ENCODE data around the gene PAQR5. TPM values are rescaled to one million over a fixed set of nuclear protein-coding genes. Genes with fewer than 3 reads are reported as not detected.

The PAQR5 gene
- total RNA-seq, 1 experiment from 2014 or later, result not detected

DNA sequence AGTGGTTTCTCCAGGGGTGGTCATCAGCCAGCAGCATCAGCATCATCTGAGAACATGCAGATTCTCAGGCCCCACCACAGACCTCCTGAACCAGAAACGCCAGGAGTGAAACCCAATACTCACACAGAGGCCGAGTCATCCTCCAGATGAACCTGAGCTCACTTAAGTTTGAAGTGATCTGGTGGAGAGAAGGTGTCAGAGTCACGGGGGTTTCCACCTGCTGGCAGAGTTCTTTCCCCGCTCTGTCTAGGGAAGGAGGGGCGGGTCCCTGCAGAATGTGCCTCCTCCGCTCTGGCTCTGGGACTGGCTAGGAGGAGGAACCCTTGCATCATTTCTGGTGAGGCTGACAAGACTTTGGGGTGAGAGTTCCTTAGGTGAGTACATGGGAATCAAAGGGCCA is 102.1 kb downstream of the PAQR5 start:
- Histone ChIP-seq H4K20me1 (ENCODE audit: insufficient read depth, low read depth, low read length) (no peaks in the 10 kb centered on the region), H3K4me3 (ENCODE audit: low read length) (no peak overlapping the region), H3K79me2 (ENCODE audit: low read length) (no peaks in the 10 kb centered on the region), H3K9ac (ENCODE audit: low read length) (no peak overlapping the region), H3K9me3 (ENCODE audit: low read length) (no peaks in the 10 kb centered on the region), H2AFZ (ENCODE audit: low read length) (no peak overlapping the region), H3K4me1 (ENCODE audit: low read length) (no peaks in the 10 kb centered on the region), H3K36me3 (ENCODE audit: insufficient read depth, low read length) (no peaks in the 10 kb centered on the region), H3K4me2 (ENCODE audit: low read depth, low read length, poor library complexity, severe bottlenecking) (no peak overlapping the region), H3K27me3 (ENCODE audit: low read length) (no peaks in the 10 kb centered on the region), H3K27ac (ENCODE audit: low read length) (no peak overlapping the region), H3K9me2 (replicated peaks; ENCODE audit: insufficient read depth, low read length) (no peaks in the 10 kb centered on the region)
- no peak for DNase-seq

DNA sequence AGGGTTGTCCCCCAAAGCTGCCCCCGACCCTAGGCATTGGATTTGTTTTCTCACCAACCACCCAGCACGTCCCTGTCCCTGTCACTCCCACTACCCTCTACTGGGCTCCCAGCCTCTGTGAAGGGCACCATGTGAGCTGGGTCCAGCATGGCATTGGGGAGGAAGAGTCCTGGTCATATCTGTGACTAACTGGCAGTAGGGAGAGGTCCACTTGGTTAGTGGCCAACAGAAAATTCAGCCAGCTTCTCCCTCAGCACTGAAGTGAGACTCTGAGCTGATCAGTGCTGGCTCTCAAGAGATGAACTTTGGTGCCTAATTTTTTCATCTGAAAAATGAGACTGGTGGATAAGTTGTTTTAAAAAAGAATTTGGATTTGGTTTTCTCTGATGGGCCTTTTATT is 104.1 kb downstream of the PAQR5 start:
- H3K79me2 ChIP-seq (ENCODE audit: low read length), result no peaks in the 10 kb centered on the region
- H3K4me2 ChIP-seq (ENCODE audit: low read depth, low read length, poor library complexity, severe bottlenecking), result no peak overlapping the region
- no peak overlapping the region for H2AFZ ChIP-seq (ENCODE audit: low read length)
- no peak overlapping the region for H3K27ac ChIP-seq (ENCODE audit: low read length)
- no peak overlapping the region for H3K4me3 ChIP-seq (ENCODE audit: low read length)
- no peaks in the 10 kb centered on the region for H3K4me1 ChIP-seq (ENCODE audit: low read length)
- no peaks in the 10 kb centered on the region for H4K20me1 ChIP-seq (ENCODE audit: insufficient read depth, low read depth, low read length)
- H3K36me3 ChIP-seq (ENCODE audit: insufficient read depth, low read length), result no peaks in the 10 kb centered on the region
- H3K9me2 ChIP-seq (replicated peaks; ENCODE audit: insufficient read depth, low read length), result no peaks in the 10 kb centered on the region
- H3K9ac ChIP-seq (ENCODE audit: low read length), result no peak overlapping the region
- H3K27me3 ChIP-seq (ENCODE audit: low read length), result no peaks in the 10 kb centered on the region
- no peaks in the 10 kb centered on the region for H3K9me3 ChIP-seq (ENCODE audit: low read length)
- no peak for DNase-seq

DNA sequence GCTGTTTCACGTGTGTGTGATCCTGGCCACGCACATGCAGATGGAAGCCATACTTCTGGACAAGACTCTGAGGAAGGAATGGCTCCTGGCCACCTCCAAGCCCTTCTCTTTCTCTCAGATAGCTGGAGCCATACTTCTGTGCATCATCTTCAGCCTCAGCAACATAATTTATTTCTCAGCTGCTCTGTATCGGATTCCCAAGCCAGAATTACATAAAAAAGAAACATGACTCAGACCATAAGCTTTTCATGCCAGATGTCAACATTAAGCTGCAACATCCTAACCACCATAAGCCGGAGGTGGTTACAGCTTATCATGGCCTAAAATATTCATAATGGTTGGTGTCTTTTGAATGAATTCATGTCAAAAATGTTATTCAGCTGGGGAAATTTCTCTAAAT is 104.9 kb downstream of the PAQR5 start:
- Histone ChIP-seq H4K20me1 (ENCODE audit: insufficient read depth, low read depth, low read length) (no peaks in the 10 kb centered on the region), H3K4me1 (ENCODE audit: low read length) (no peaks in the 10 kb centered on the region), H3K27me3 (ENCODE audit: low read length) (no peaks in the 10 kb centered on the region), H3K36me3 (ENCODE audit: insufficient read depth, low read length) (no peaks in the 10 kb centered on the region), H3K4me2 (ENCODE audit: low read depth, low read length, poor library complexity, severe bottlenecking) (no peak overlapping the region), H3K9ac (ENCODE audit: low read length) (no peak overlapping the region), H3K27ac (ENCODE audit: low read length) (no peak overlapping the region), H2AFZ (ENCODE audit: low read length) (no peak overlapping the region), H3K4me3 (ENCODE audit: low read length) (no peak overlapping the region), H3K9me2 (replicated peaks; ENCODE audit: insufficient read depth, low read length) (no peaks in the 10 kb centered on the region), H3K79me2 (ENCODE audit: low read length) (no peaks in the 10 kb centered on the region), H3K9me3 (ENCODE audit: low read length) (no peaks in the 10 kb centered on the region)
- DNase-seq, result no peak

DNA sequence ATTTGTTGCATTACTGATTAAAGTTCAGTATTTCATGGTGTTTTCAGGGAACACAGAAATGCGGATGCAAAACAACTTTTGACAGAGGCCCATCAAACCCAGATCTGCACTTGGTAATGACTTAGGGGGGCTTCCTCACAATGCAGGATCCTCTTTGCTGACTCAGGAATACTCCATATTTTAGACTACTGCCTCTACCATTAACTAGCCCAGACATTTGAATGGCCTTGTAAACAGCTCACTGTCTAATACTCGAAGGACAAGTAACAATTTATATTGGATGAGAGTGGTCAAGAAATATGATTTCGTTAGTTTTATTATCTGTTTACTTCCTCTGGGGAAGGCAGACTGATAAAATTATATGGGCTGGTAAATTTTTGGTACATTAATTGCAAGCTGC is 106.4 kb downstream of the PAQR5 start:
- Histone ChIP-seq H4K20me1 (ENCODE audit: insufficient read depth, low read depth, low read length) (no peaks in the 10 kb centered on the region), H3K4me1 (ENCODE audit: low read length) (peaks cover 4% of the 10 kb centered on the region), H3K9me3 (ENCODE audit: low read length) (no peaks in the 10 kb centered on the region), H3K9ac (ENCODE audit: low read length) (no peak overlapping the region), H3K79me2 (ENCODE audit: low read length) (no peaks in the 10 kb centered on the region), H3K4me3 (ENCODE audit: low read length) (no peak overlapping the region), H3K36me3 (ENCODE audit: insufficient read depth, low read length) (no peaks in the 10 kb centered on the region), H3K27me3 (ENCODE audit: low read length) (no peaks in the 10 kb centered on the region), H2AFZ (ENCODE audit: low read length) (no peak overlapping the region), H3K4me2 (ENCODE audit: low read depth, low read length, poor library complexity, severe bottlenecking) (no peak overlapping the region), H3K27ac (ENCODE audit: low read length) (no peak overlapping the region), H3K9me2 (replicated peaks; ENCODE audit: insufficient read depth, low read length) (no peaks in the 10 kb centered on the region)
- no peak for DNase-seq

DNA sequence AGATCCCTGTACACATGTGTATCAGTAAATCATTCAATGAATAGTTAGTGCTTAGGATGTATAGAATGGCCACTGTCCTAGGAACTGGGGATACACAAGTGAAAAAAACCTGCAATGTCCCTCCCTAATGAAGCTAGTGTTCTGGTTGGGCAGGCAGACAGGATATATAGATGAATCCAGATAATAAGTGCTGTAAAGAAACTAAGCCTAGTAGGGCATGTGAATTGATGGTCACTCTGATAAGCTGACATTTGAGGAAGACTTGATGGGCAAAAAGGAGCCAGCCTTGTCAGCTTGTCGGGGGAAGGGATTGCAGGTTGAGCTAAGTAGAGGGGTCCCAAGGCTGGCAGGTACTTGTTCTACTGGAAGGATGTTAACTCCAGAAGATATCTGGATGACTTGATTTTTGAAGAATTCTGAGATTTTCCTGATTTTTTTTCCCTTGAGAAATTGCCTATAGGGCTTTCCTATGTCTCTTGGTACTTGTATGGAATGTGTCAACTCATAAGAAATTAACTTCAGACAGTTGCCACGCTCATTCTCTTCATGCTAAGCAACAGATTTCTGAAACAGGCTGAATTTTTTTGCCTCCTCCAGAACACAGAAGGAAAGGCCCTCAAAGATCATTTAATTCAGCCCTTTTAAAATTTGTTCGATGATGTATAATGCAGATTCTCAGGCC is 109.1 kb downstream of the PAQR5 start:
- no peak overlapping the region for H2AFZ ChIP-seq (ENCODE audit: low read length)
- no peak overlapping the region for H3K4me3 ChIP-seq (ENCODE audit: low read length)
- H3K4me2 ChIP-seq (ENCODE audit: low read depth, low read length, poor library complexity, severe bottlenecking), result no peak overlapping the region
- no peak overlapping the region for H3K9ac ChIP-seq (ENCODE audit: low read length)
- H3K79me2 ChIP-seq (ENCODE audit: low read length), result no peaks in the 10 kb centered on the region
- H4K20me1 ChIP-seq (ENCODE audit: insufficient read depth, low read depth, low read length), result no peaks in the 10 kb centered on the region
- H3K4me1 ChIP-seq (ENCODE audit: low read length), result peaks cover 9% of the 10 kb centered on the region
- H3K9me2 ChIP-seq (replicated peaks; ENCODE audit: insufficient read depth, low read length), result no peaks in the 10 kb centered on the region
- DNase-seq, result no peak
- no peaks in the 10 kb centered on the region for H3K9me3 ChIP-seq (ENCODE audit: low read length)
- H3K27ac ChIP-seq (ENCODE audit: low read length), result no peak overlapping the region
- no peaks in the 10 kb centered on the region for H3K36me3 ChIP-seq (ENCODE audit: insufficient read depth, low read length)
- 0 out of 2 replicates have a peak, but pooled peaks cover 2% of the 10 kb centered on the region for H3K27me3 ChIP-seq (ENCODE audit: low read length)

DNA sequence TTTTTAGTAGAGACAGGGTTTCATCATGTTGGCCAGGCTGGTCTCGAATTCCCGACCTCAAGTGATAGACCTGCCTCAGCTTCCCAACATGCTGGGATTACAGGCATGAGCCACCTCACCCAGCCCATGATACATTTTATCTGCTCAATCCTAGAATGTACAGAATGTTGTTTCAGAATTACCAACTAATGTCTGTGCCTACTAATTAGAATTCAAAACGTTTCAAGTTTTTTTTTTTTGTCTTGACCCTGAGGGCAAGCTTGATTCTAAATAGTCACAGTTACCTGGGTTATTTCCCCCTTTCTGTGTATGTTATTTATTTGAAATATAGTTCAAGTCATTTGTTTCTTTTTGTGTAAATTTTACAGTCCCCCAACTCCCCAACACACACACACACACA is 110.1 kb downstream of the PAQR5 start:
- no peaks in the 10 kb centered on the region for H3K36me3 ChIP-seq (ENCODE audit: insufficient read depth, low read length)
- DNase-seq, result no peak
- peaks cover 11% of the 10 kb centered on the region for H3K4me1 ChIP-seq (ENCODE audit: low read length)
- H3K4me2 ChIP-seq (ENCODE audit: low read depth, low read length, poor library complexity, severe bottlenecking), result no peak overlapping the region
- no peak overlapping the region for H3K9ac ChIP-seq (ENCODE audit: low read length)
- no peaks in the 10 kb centered on the region for H4K20me1 ChIP-seq (ENCODE audit: insufficient read depth, low read depth, low read length)
- H3K9me3 ChIP-seq (ENCODE audit: low read length), result no peaks in the 10 kb centered on the region
- no peak overlapping the region for H3K4me3 ChIP-seq (ENCODE audit: low read length)
- no peaks in the 10 kb centered on the region for H3K79me2 ChIP-seq (ENCODE audit: low read length)
- no peak overlapping the region for H3K27ac ChIP-seq (ENCODE audit: low read length)
- no peaks in the 10 kb centered on the region for H3K9me2 ChIP-seq (replicated peaks; ENCODE audit: insufficient read depth, low read length)
- H2AFZ ChIP-seq (ENCODE audit: low read length), result no peak overlapping the region
- 0 out of 2 replicates have a peak, but pooled peaks cover 2% of the 10 kb centered on the region for H3K27me3 ChIP-seq (ENCODE audit: low read length)

DNA sequence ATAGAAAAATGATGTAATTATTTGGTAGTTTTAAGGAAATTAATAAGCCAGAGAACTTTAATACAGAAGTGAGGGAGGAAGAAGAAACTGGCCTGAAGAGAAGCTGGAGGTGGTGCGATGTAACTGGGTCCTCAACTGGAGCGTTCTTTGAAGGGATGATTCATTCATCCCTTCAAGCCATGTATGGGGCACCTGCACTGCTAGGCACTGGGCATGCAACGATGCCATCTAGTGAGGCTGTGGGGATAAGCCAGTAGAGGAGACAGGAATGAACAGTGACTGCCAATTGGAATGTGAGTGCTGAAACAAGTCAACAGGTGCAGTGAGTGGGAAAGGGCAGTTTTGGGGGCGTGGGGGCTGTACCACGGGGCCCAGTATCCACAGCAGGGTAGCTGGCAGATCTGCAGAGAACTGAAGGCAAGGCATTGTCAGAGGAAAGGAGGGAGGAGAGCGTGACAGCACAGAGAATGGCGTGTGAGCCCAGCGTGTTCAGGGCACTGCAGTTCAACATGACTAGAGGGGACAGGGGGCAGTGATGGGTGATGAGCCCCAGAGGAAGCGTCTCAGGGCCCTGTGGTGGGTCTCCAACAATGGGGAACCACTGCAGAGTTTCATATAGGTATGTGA is 111.6 kb downstream of the PAQR5 start:
- Histone ChIP-seq H4K20me1 (ENCODE audit: insufficient read depth, low read depth, low read length) (no peaks in the 10 kb centered on the region), H3K4me1 (ENCODE audit: low read length) (peaks cover 15% of the 10 kb centered on the region), H3K4me3 (ENCODE audit: low read length) (no peak overlapping the region), H3K27ac (ENCODE audit: low read length) (no peak overlapping the region), H3K79me2 (ENCODE audit: low read length) (peaks cover 12% of the 10 kb centered on the region), H3K36me3 (ENCODE audit: insufficient read depth, low read length) (no peaks in the 10 kb centered on the region), H3K9me3 (ENCODE audit: low read length) (no peaks in the 10 kb centered on the region), H3K27me3 (ENCODE audit: low read length) (0 out of 2 replicates have a peak, but pooled peaks cover 2% of the 10 kb centered on the region), H2AFZ (ENCODE audit: low read length) (peak overlapping the region; percentile 48; the same call in 1 of the 2 replicates), H3K9ac (ENCODE audit: low read length) (no peak overlapping the region), H3K9me2 (replicated peaks; ENCODE audit: insufficient read depth, low read length) (no peaks in the 10 kb centered on the region), H3K4me2 (ENCODE audit: low read depth, low read length, poor library complexity, severe bottlenecking) (no peak overlapping the region)
- peak; percentile 49 for DNase-seq

DNA sequence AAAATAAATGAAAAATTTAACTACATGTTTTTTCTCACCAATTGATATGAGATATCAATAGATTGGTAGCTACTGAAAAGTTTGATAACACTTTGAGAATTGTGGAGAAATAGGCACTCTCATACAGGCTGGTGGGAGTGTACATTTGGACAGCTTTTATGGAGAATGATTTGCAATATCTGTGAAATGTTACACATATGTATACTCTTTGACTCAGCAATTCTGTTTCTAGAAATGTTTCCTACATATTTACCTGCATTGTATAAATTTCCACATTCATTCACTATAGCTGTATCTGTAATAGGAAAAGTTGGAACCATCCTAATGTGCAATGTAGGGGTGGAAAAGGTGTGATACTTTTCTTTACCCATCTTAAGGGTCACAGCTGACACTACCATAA is 113.6 kb downstream of the PAQR5 start:
- Histone ChIP-seq H3K9me2 (replicated peaks; ENCODE audit: insufficient read depth, low read length) (no peaks in the 10 kb centered on the region), H3K9me3 (ENCODE audit: low read length) (no peaks in the 10 kb centered on the region), H3K79me2 (ENCODE audit: low read length) (peaks cover 28% of the 10 kb centered on the region), H3K27me3 (ENCODE audit: low read length) (0 out of 2 replicates have a peak, but pooled peaks cover 2% of the 10 kb centered on the region), H2AFZ (ENCODE audit: low read length) (no peak overlapping the region), H3K27ac (ENCODE audit: low read length) (no peak overlapping the region), H3K4me3 (ENCODE audit: low read length) (no peak overlapping the region), H3K9ac (ENCODE audit: low read length) (no peak overlapping the region), H3K4me1 (ENCODE audit: low read length) (peaks cover 26% of the 10 kb centered on the region), H3K4me2 (ENCODE audit: low read depth, low read length, poor library complexity, severe bottlenecking) (no peak overlapping the region), H3K36me3 (ENCODE audit: insufficient read depth, low read length) (peaks cover 3% of the 10 kb centered on the region; the same call in 1 of the 2 replicates), H4K20me1 (ENCODE audit: insufficient read depth, low read depth, low read length) (no peaks in the 10 kb centered on the region)
- DNase-seq, result no peak

Data from Karpas-422 (cell line).